Glutamatergic neuron (in vitro differentiated cells): Measurements from ENCODE around the gene CMSS1. TPM values are rescaled to one million over a fixed set of nuclear protein-coding genes. Genes with fewer than 3 reads are reported as not detected.

Experiments
- DNase-seq: peaks from one replicate; pipeline ENCODE4 v3.0.0; 2022
- H3K27ac Mint-ChIP-seq: one replicate; pipeline ENCODE4 v1.8.0; 2020; ENCODE audit warnings: mild to moderate bottlenecking, mixed read lengths, inconsistent platforms; ENCODE audit not compliant: unreplicated experiment
- H3K27me3 Mint-ChIP-seq: one replicate; pipeline ENCODE4 v1.8.0; 2020; ENCODE audit warnings: mild to moderate bottlenecking, moderate library complexity, mixed read lengths, inconsistent platforms; ENCODE audit not compliant: unreplicated experiment
- H3K36me3 Mint-ChIP-seq: one replicate; pipeline ENCODE4 v1.8.0; 2020; ENCODE audit warnings: mild to moderate bottlenecking, mixed read lengths, inconsistent platforms; ENCODE audit not compliant: unreplicated experiment
- H3K4me1 Mint-ChIP-seq: one replicate; pipeline ENCODE4 v1.8.0; 2020; ENCODE audit warnings: mild to moderate bottlenecking, low read depth, mixed read lengths, inconsistent platforms; ENCODE audit not compliant: unreplicated experiment
- H3K4me3 Mint-ChIP-seq: one replicate; pipeline ENCODE4 v1.8.0; 2020; ENCODE audit warnings: mild to moderate bottlenecking, mixed read lengths, inconsistent platforms; ENCODE audit not compliant: unreplicated experiment
- H3K9me3 Mint-ChIP-seq: one replicate; pipeline ENCODE4 v1.8.0; 2020; ENCODE audit warnings: mild to moderate bottlenecking, moderate library complexity, mixed read lengths, inconsistent platforms; ENCODE audit not compliant: unreplicated experiment
- total RNA-seq: library from RNA; stranded (reverse); fragmentation: NEBNext Ultra II Directional; extraction: Animal tissue kit (Norgen Biotek cat#: 25700); gene quantifications from one replicate; pipeline ENCODE4 v1.2.1, GENCODE V29; 2021; ENCODE audit not compliant: unreplicated experiment
- TF ChIP-seq, protein P1 (sequence below): fragments of 200-600 bp; sonication (generic); IDR thresholded peaks from one replicate; pipeline ENCODE4 v1.5.0; 2021; ENCODE audit not compliant: partially characterized antibody, unreplicated experiment

The CMSS1 gene
- total RNA-seq, 1 donor from 2014 or later, result 37.8 TPM

- Mint-ChIP-seq H3K27ac (no peak overlapping the region), H3K4me1 (peaks cover 23% of the 10 kb centered on the region), H3K36me3 (no peaks in the 10 kb centered on the region), H3K27me3 (peaks cover 5% of the 10 kb centered on the region), H3K9me3 (peaks cover 6% of the 10 kb centered on the region), H3K4me3 (no peak overlapping the region)
- TF ChIP-seq, protein P1, sequence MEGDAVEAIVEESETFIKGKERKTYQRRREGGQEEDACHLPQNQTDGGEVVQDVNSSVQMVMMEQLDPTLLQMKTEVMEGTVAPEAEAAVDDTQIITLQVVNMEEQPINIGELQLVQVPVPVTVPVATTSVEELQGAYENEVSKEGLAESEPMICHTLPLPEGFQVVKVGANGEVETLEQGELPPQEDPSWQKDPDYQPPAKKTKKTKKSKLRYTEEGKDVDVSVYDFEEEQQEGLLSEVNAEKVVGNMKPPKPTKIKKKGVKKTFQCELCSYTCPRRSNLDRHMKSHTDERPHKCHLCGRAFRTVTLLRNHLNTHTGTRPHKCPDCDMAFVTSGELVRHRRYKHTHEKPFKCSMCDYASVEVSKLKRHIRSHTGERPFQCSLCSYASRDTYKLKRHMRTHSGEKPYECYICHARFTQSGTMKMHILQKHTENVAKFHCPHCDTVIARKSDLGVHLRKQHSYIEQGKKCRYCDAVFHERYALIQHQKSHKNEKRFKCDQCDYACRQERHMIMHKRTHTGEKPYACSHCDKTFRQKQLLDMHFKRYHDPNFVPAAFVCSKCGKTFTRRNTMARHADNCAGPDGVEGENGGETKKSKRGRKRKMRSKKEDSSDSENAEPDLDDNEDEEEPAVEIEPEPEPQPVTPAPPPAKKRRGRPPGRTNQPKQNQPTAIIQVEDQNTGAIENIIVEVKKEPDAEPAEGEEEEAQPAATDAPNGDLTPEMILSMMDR, result no peak
- no peak for DNase-seq
These were observed 212.7 kb downstream of the CMSS1 start for GRCh38 chr3:100030346-100030745.

GRCh38 chr3:100030914-100031425, 213.3 kb downstream of the CMSS1 start:
- no peaks in the 10 kb centered on the region for H3K36me3 Mint-ChIP-seq
- H3K4me3 Mint-ChIP-seq, result no peak overlapping the region
- H3K9me3 Mint-ChIP-seq, result peaks cover 6% of the 10 kb centered on the region
- peak overlapping the region; percentile 97 for H3K27ac Mint-ChIP-seq
- peaks cover 5% of the 10 kb centered on the region for H3K27me3 Mint-ChIP-seq
- TF ChIP-seq, protein P1, result no peak
- peaks cover 23% of the 10 kb centered on the region for H3K4me1 Mint-ChIP-seq
- DNase-seq, result no peak

GRCh38 chr3:100032243-100032642, 214.6 kb downstream of the CMSS1 start:
- TF ChIP-seq, protein P1, result no peak
- DNase-seq, result no peak

DNA sequence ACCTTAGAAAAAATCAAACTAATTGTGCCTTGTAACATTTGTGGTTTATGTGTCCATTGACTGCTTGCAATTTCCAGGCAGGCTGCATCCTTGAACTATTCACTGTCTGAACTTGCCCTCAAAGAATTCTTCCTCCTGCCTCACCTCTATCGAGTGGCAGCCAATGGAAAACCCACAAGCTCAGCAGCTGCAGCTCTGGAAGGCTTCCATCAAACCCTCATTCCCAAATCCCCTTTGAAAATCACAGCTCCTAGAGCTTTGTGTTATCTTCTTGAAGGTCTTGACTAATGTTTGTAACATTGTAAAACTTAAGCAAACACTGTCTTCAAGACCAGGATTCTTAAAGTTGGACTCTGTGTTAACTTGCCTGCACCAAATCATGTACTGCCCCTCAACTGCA, 215.5 kb downstream of the CMSS1 start:
- Mint-ChIP-seq H3K27ac (peak overlapping the region; percentile 89), H3K4me3 (peak overlapping the region; percentile 41), H3K9me3 (peaks cover 6% of the 10 kb centered on the region), H3K27me3 (peaks cover 5% of the 10 kb centered on the region), H3K36me3 (no peaks in the 10 kb centered on the region), H3K4me1 (peaks cover 23% of the 10 kb centered on the region)
- TF ChIP-seq, protein P1, result no peak
- no peak for DNase-seq

More at GRCh38 chr3:100032243-100032642, 214.6 kb downstream of the CMSS1 start:
- H3K36me3 Mint-ChIP-seq, result no peaks in the 10 kb centered on the region
- peak overlapping the region; percentile 97 for H3K27ac Mint-ChIP-seq
- H3K27me3 Mint-ChIP-seq, result peaks cover 5% of the 10 kb centered on the region
- H3K4me1 Mint-ChIP-seq, result peaks cover 23% of the 10 kb centered on the region
- peaks cover 6% of the 10 kb centered on the region for H3K9me3 Mint-ChIP-seq
- H3K4me3 Mint-ChIP-seq, result peak overlapping the region; percentile 67

DNA sequence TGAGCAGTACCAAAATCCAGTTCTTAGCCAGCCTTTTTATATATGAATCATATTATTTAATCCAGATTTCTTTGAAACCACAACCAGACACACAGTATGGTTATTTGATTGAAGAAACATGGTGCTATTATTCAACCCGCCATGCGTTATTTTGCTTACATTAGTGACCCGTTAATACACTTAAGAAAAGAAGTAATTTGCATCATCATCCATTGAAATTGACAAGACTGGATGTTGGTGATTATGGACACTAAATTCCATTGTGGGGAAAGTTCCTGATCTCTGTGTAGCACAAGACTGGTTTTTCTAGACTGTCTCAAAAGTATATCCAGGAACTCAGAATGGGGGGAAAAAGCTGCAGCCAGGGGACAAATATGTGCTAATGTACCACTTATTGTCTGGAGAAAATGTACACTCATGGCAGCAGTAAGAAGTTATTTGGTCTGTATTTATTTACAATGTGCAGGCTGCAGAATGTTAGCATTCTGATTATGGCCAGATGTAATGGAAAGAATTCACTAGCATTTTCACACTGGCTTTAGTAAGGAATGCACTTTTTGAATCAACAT, 216.3 kb downstream of the CMSS1 start:
- Mint-ChIP-seq H3K27ac (no peak overlapping the region), H3K27me3 (peaks cover 5% of the 10 kb centered on the region), H3K36me3 (no peaks in the 10 kb centered on the region)

More for the DNA sequence above, 216.3 kb downstream of the CMSS1 start:
- peaks cover 6% of the 10 kb centered on the region for H3K9me3 Mint-ChIP-seq
- no peak for DNase-seq
- TF ChIP-seq, protein P1, result no peak
- H3K4me1 Mint-ChIP-seq, result peaks cover 23% of the 10 kb centered on the region
- no peak overlapping the region for H3K4me3 Mint-ChIP-seq
